ENCODE data around the gene COQ9. TPM values are rescaled to one million over a fixed set of nuclear protein-coding genes. Genes with fewer than 3 reads are reported as not detected.
A peak's percentile ranks its signal among the peaks of the same experiment; 100 is the strongest.
"Not testable (repeated sequence)": the region's sequence is repeated elsewhere in the genome, so short reads cannot be mapped to it uniquely, and the experiment has no call there.

COQ9 gene, protein sequence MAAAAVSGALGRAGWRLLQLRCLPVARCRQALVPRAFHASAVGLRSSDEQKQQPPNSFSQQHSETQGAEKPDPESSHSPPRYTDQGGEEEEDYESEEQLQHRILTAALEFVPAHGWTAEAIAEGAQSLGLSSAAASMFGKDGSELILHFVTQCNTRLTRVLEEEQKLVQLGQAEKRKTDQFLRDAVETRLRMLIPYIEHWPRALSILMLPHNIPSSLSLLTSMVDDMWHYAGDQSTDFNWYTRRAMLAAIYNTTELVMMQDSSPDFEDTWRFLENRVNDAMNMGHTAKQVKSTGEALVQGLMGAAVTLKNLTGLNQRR
- polyA plus RNA-seq (2012; ENCODE audit: missing spikeins): 47.6 TPM

DNA sequence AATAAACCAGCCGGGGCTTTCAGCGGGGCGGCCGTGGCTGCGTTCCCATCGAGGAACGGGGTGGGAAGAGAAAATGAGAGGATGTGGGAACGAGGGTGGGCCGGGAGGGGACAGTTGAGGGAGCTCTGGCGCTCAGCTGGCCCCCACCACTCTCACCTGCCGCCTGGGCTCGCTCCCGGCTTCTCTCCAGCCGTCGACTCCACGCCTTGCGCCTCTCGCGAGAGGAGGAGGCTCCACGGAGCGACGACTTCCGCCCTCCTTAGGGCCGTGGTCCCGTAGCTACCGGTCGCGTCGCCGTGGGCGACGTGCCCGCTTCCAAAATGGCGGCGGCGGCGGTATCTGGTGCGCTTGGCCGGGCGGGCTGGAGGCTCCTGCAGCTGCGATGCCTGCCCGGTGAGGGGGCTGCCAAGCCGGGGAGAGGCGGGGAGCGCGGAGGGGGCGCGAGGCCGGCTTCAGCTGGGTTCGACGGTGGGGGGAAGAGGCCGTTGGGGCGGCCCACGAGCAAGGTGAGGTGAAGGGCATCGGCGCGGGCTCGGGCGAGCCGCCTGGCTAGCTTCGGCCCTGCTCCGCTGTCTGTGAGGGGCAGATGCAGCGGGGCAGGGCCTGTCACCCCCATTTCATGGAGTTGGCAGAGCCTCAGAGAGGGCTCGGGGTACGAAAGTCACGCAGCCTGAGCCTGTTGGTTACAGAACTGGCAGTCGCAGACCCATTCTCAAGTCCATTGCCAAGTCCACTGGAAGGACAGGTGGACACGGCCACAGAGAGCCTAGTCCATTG is at the start of gene COQ9, which contains the start of gene CIAPIN1:
TSS of gene COQ9 (plus strand) at position 294 of the 777 bp plus-strand sequence. CDS start at position 321, 27 bp downstream.
TSS of gene CIAPIN1 (minus strand) at position 200 of the 777 bp plus-strand sequence. CDS start 6,457 bp downstream, outside the sequence.
- DNase-seq (ENCODE audit: insufficient read length) (peak; percentile 93), FAIRE-seq (peak; percentile 98)
- TF ChIP-seq POLR2A (IDR thresholded peaks at IDR 0.05; ENCODE audit: low read depth, low read length) (peak; percentile 96), TAF1 (IDR thresholded peaks at IDR 0.05; ENCODE audit: borderline replicate concordance, low read depth, low read length) (peak; percentile 99), POLR2AphosphoS5 (IDR thresholded peaks at IDR 0.05; ENCODE audit: low read depth, low read length) (peak; percentile 80)

DNA sequence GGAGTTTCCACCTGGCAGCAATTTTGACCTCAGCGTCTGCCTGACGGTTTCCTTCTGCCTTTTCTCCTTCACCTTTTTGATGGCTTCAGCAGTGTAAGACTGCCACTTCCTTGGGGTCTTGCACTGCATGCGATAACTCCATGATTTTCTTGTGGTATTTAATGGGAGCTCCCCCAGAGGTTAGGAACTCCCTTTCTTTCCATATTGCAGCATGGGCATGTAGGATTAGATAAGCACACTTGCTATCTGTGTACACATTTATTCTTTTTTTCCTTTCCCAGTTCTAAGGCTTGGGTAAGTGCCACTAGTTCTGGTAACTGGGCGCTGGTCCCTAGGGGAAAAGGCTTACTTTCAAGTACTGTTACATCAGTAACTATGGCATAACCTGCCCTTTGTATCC is 49.8 kb upstream of the COQ9 start:
- FAIRE-seq; DNase-seq (ENCODE audit: insufficient read length): not testable (repeated sequence)

GRCh38 chr16:57401943-57402640 is 45.2 kb upstream of the COQ9 start:
- FAIRE-seq: peak; percentile 40

GRCh38 chr16:57403965-57404817 is 43.1 kb upstream of the COQ9 start, which contains the start of gene CCL17:
CCL17 (plus strand) TSS chr16:57404767; CDS start chr16:57413933, 9,166 bp downstream.
- FAIRE-seq (no peak), DNase-seq (ENCODE audit: insufficient read length) (no peak)
- TF ChIP-seq POLR2A (IDR thresholded peaks at IDR 0.05; ENCODE audit: low read depth, low read length): no peak
- no peak for TF ChIP-seq TAF1 (IDR thresholded peaks at IDR 0.05; ENCODE audit: borderline replicate concordance, low read depth, low read length)
- no peak for TF ChIP-seq POLR2AphosphoS5 (IDR thresholded peaks at IDR 0.05; ENCODE audit: low read depth, low read length)

More at GRCh38 chr16:57401943-57402640, 45.2 kb upstream of the COQ9 start:
- TF ChIP-seq POLR2AphosphoS5 (IDR thresholded peaks at IDR 0.05; ENCODE audit: low read depth, low read length): no peak
- no peak for TF ChIP-seq POLR2A (IDR thresholded peaks at IDR 0.05; ENCODE audit: low read depth, low read length)
- no peak for TF ChIP-seq TAF1 (IDR thresholded peaks at IDR 0.05; ENCODE audit: borderline replicate concordance, low read depth, low read length)
- no peak for DNase-seq (ENCODE audit: insufficient read length)

- DNase-seq (ENCODE audit: insufficient read length) (no peak), FAIRE-seq (no peak)
- no peak for TF ChIP-seq TAF1 (IDR thresholded peaks at IDR 0.05; ENCODE audit: borderline replicate concordance, low read depth, low read length)
Measured at GRCh38 chr16:57405097-57405496, 42.2 kb upstream of the COQ9 start.

DNA sequence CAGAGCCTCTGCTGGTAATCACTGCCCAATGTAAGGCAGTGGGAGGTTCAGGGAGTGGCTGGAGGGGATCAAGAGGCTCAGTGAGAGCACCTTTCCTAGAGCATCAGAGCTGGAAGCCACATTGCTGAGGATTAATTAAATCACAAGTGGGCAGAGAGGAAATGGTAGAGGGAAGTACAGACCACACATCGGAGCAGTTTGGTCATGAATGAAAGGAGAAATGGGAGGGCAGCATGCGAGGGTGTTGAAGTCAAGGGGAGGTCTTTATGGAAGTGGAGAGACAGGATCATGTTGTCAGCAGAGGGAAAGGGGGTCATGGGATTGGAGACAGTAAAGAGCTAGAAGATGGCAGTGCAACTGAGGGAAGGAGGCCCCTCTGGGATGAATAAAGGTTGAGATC is 40.4 kb upstream of the COQ9 start:
- TF ChIP-seq POLR2A (IDR thresholded peaks at IDR 0.05; ENCODE audit: low read depth, low read length): no peak
- TF ChIP-seq TAF1 (IDR thresholded peaks at IDR 0.05; ENCODE audit: borderline replicate concordance, low read depth, low read length): no peak
- TF ChIP-seq POLR2AphosphoS5 (IDR thresholded peaks at IDR 0.05; ENCODE audit: low read depth, low read length): no peak
- no peak for DNase-seq (ENCODE audit: insufficient read length)
- FAIRE-seq: peak; percentile 75

DNA sequence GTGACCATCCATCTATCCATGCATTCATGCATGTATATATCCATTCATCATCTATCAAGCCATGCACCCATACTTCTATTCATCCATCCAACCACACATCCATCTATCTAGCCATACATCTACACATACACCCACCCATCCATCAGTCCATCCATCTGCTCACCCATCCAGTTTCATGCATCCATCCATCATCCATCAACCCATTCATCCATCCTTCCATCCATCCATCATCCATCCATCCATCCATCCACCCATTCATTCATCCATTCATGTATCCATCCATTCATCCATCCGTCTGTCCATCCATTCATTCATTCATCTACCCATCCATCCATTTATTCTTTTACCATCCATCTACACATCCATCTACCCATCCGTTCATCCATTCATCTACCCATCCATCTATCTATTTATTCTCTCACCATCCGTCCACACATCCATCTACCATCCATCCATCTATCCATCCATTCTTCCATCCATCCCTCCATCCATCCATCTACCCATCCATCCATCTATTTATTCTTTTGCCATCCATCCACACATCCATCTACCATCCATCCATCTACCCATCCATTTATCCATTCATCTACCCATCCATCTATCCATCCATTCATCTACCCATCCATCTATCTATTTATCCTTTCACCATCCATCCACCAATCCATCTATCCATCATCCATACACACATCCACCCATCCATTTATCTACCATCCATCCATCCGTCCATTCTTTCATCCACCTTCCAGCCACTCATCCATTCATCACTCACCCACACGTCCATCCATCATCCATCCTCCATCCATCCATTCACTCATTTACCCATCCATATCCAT is 39.5 kb upstream of the COQ9 start:
- FAIRE-seq (no peak), DNase-seq (ENCODE audit: insufficient read length) (no peak)
- TF ChIP-seq TAF1 (IDR thresholded peaks at IDR 0.05; ENCODE audit: borderline replicate concordance, low read depth, low read length) (no peak), POLR2A (IDR thresholded peaks at IDR 0.05; ENCODE audit: low read depth, low read length) (no peak), POLR2AphosphoS5 (IDR thresholded peaks at IDR 0.05; ENCODE audit: low read depth, low read length) (no peak)

DNA sequence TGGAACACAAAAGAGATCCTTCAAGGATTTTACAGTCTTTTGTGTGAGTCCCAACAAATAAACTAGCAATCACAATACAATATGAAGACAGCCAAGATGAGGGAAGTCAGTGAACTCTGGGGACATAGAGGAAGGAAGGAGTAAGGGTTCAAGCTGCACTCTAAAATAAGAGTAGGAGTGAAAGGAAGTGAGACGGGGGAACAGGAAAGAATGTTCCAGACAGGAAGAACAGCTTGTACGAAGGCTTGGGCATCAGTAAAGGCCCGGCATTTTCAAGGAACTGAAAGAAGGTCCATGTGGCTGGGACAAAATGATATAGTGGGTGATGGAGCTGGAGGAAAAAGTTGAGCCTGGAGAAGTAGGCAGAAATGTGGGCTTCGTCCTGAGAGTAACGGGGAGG is 38.2 kb upstream of the COQ9 start:
- FAIRE-seq: peak; percentile 57
- DNase-seq (ENCODE audit: insufficient read length): no peak
- TF ChIP-seq POLR2AphosphoS5 (IDR thresholded peaks at IDR 0.05; ENCODE audit: low read depth, low read length) (no peak), TAF1 (IDR thresholded peaks at IDR 0.05; ENCODE audit: borderline replicate concordance, low read depth, low read length) (no peak), POLR2A (IDR thresholded peaks at IDR 0.05; ENCODE audit: low read depth, low read length) (no peak)

GRCh38 chr16:57409870-57410587 is 37.2 kb upstream of the COQ9 start:
- TF ChIP-seq POLR2AphosphoS5 (IDR thresholded peaks at IDR 0.05; ENCODE audit: low read depth, low read length) (no peak), POLR2A (IDR thresholded peaks at IDR 0.05; ENCODE audit: low read depth, low read length) (no peak), TAF1 (IDR thresholded peaks at IDR 0.05; ENCODE audit: borderline replicate concordance, low read depth, low read length) (no peak)
- FAIRE-seq: no peak

More at GRCh38 chr16:57409870-57410587, 37.2 kb upstream of the COQ9 start:
- no peak for DNase-seq (ENCODE audit: insufficient read length)
